H9 (cell line): ENCODE results near the gene TBC1D9. TPM values are rescaled to one million over a fixed set of nuclear protein-coding genes. Genes with fewer than 3 reads are reported as not detected.

Source experiments
- DNase-seq: peaks from one replicate; pipeline ENCODE4 v3.0.0-alpha.2; 2017
- H2AFZ ChIP-seq: one replicate; pipeline ENCODE4 v1.6.1; 2013; ENCODE audit warnings: mild to moderate bottlenecking, low read length, control low read depth, moderate library complexity
- H2AK5ac ChIP-seq: 2 replicates; pipeline ENCODE4 v1.6.1; 2013; ENCODE audit warnings: low read length, control low read depth, mixed read lengths; ENCODE audit not compliant: insufficient read length
- H2BK120ac ChIP-seq: one replicate; pipeline ENCODE4 v1.6.1; 2013; ENCODE audit warnings: low read depth, mild to moderate bottlenecking, low read length, control low read depth, inconsistent platforms; ENCODE audit not compliant: poor library complexity, severe bottlenecking
- H2BK12ac ChIP-seq: 2 replicates; pipeline ENCODE4 v1.6.1; 2013; ENCODE audit warnings: low read length, control low read depth, mixed read lengths, low read depth; ENCODE audit not compliant: insufficient read length
- H2BK15ac ChIP-seq: 2 replicates; pipeline ENCODE4 v1.6.1; 2013; ENCODE audit warnings: low read depth, low read length, control low read depth
- H2BK20ac ChIP-seq: one replicate; pipeline ENCODE4 v1.6.1; 2013; ENCODE audit warnings: low read depth, mild to moderate bottlenecking, low read length, control low read depth, inconsistent platforms; ENCODE audit not compliant: poor library complexity, severe bottlenecking
- H2BK5ac ChIP-seq: 2 replicates; pipeline ENCODE4 v1.6.1; 2013; ENCODE audit warnings: low read length, control low read depth, mixed read lengths; ENCODE audit not compliant: insufficient read length
- H3K14ac ChIP-seq: 2 replicates; pipeline ENCODE4 v1.6.1; 2013; ENCODE audit warnings: low read length, control low read depth; ENCODE audit not compliant: insufficient read depth
- H3K18ac ChIP-seq: 2 replicates; pipeline ENCODE4 v1.6.1; 2013; ENCODE audit warnings: low read depth, mild to moderate bottlenecking, mixed read lengths, low read length, control low read depth; ENCODE audit not compliant: insufficient read length
- H3K23ac ChIP-seq: 2 replicates; pipeline ENCODE4 v1.6.1; 2013; ENCODE audit warnings: low read length, control low read depth, mixed read lengths, low read depth; ENCODE audit not compliant: insufficient read length
- H3K23me2 ChIP-seq: 2 replicates; pipeline ENCODE4 v1.6.1; 2013; ENCODE audit warnings: low read depth, mild to moderate bottlenecking, mixed read lengths, low read length, control low read depth; ENCODE audit not compliant: insufficient read length, poor library complexity, severe bottlenecking
- H3K27ac ChIP-seq: 2 replicates; pipeline ENCODE4 v1.5.1; 2013; ENCODE audit warnings: low read length, control low read depth, mixed read lengths, low read depth; ENCODE audit not compliant: insufficient read length
- H3K27me3 ChIP-seq: 2 replicates; pipeline ENCODE4 v1.6.1; 2013; ENCODE audit warnings: low read length, control low read depth, inconsistent platforms; ENCODE audit not compliant: insufficient read depth
- H3K4ac ChIP-seq: 2 replicates; pipeline ENCODE4 v1.6.1; 2013; ENCODE audit warnings: low read depth, mild to moderate bottlenecking, control low read depth, inconsistent platforms, low read length, moderate library complexity
- H3K4me1 ChIP-seq: 2 replicates; pipeline ENCODE4 v1.6.1; 2013; ENCODE audit warnings: low read length, control low read depth, inconsistent platforms; ENCODE audit not compliant: insufficient read depth
- H3K4me2 ChIP-seq: 2 replicates; pipeline ENCODE4 v1.6.1; 2013; ENCODE audit warnings: low read length, control low read depth, mixed read lengths; ENCODE audit not compliant: insufficient read length, insufficient read depth
- H3K56ac ChIP-seq: 2 replicates; pipeline ENCODE4 v1.6.1; 2013; ENCODE audit warnings: low read depth, mild to moderate bottlenecking, mixed read lengths, low read length, control low read depth; ENCODE audit not compliant: insufficient read length
- H3K79me1 ChIP-seq: 2 replicates; pipeline ENCODE4 v1.6.1; 2013; ENCODE audit warnings: low read depth, mild to moderate bottlenecking, moderate library complexity, low read length, control low read depth, inconsistent platforms; ENCODE audit not compliant: insufficient read depth, poor library complexity, severe bottlenecking
- H3K79me2 ChIP-seq: 2 replicates; pipeline ENCODE4 v1.6.1; 2013; ENCODE audit warnings: low read length, control low read depth, inconsistent platforms; ENCODE audit not compliant: insufficient read depth
- H3K9ac ChIP-seq: 2 replicates; pipeline ENCODE4 v1.6.1; 2013; ENCODE audit warnings: low read length, control low read depth, mixed read lengths; ENCODE audit not compliant: insufficient read length; ENCODE audit errors: extremely low read depth
- H3K9me3 ChIP-seq: one replicate; pipeline ENCODE4 v1.6.1; 2013; ENCODE audit warnings: low read depth, low read length, inconsistent platforms; ENCODE audit not compliant: control insufficient read depth
- H3T11ph ChIP-seq: one replicate; pipeline ENCODE4 v1.6.1; 2013; ENCODE audit warnings: mild to moderate bottlenecking, low read length, control low read depth, inconsistent platforms
- H4K20me1 ChIP-seq: one replicate; pipeline ENCODE4 v1.6.1; 2013; ENCODE audit not compliant: control insufficient read depth, insufficient read length, insufficient read depth
- H4K5ac ChIP-seq: 2 replicates; pipeline ENCODE4 v1.6.1; 2013; ENCODE audit warnings: low read depth, mild to moderate bottlenecking, mixed read lengths, low read length, control low read depth; ENCODE audit not compliant: insufficient read length
- H4K8ac ChIP-seq: replicated peaks from 2 replicates; pipeline ENCODE4 v1.6.1; 2013; ENCODE audit warnings: low read length, control low read depth, mixed read lengths, low read depth; ENCODE audit not compliant: insufficient read length
- H4K91ac ChIP-seq: 2 replicates; pipeline ENCODE4 v1.6.1; 2013; ENCODE audit warnings: low read depth, mild to moderate bottlenecking, moderate library complexity, mixed read lengths, low read length, control low read depth; ENCODE audit not compliant: insufficient read length
- H3K27ac Mint-ChIP-seq, 3 experiments: 2 replicates in 2 of 3; 3 replicates in 1 of 3; pipeline ENCODE4 v1.8.0; 2020 to 2021; ENCODE audit warnings: mixed read lengths in 3 of 3, mild to moderate bottlenecking in 1 of 3, moderate library complexity in 1 of 3
- H3K27me3 Mint-ChIP-seq: 2 replicates; pipeline ENCODE4 v1.8.0; 2021; ENCODE audit warnings: low read depth, mild to moderate bottlenecking, moderate library complexity, mixed read lengths
- H3K36me3 Mint-ChIP-seq, 3 experiments: 2 replicates in 2 of 3; 3 replicates in 1 of 3; pipeline ENCODE4 v1.8.0; 2020 to 2021; ENCODE audit warnings: low read depth in 3 of 3, mixed read lengths in 3 of 3; ENCODE audit not compliant: insufficient read depth in 1 of 3
- H3K4me1 Mint-ChIP-seq, 2 experiments: 2 replicates each; pipeline ENCODE4 v1.8.0; 2020; ENCODE audit warnings: mixed read lengths in 2 of 2
- H3K4me3 Mint-ChIP-seq, 2 experiments: 2 replicates in 1 of 2; 3 replicates in 1 of 2; pipeline ENCODE4 v1.8.0; 2020 to 2021; ENCODE audit warnings: mild to moderate bottlenecking in 2 of 2, mixed read lengths in 2 of 2, moderate library complexity in 1 of 2
- H3K9me3 Mint-ChIP-seq, 2 experiments: 2 replicates in 1 of 2; 3 replicates in 1 of 2; pipeline ENCODE4 v1.8.0; 2020; ENCODE audit warnings: mild to moderate bottlenecking in 2 of 2, mixed read lengths in 2 of 2, moderate library complexity in 1 of 2
- WGBS: extraction: QIAGEN DNeasy Blood & Tissue Kit; methylation state at CpG from one replicate; pipeline ENCODE4 v1.1.7; 2013; ENCODE audit warnings: missing lambda C conversion rate, low lambda C conversion rate, mixed read lengths; ENCODE audit not compliant: insufficient read length; ENCODE audit errors: extremely low coverage; 5-methylcytosine and 5-hydroxymethylcytosine counted together
- total RNA-seq: library from RNA; stranded (reverse); gene quantifications from 2 replicates; pipeline ENCODE4 v1.2.1, GENCODE V29; 2021
- TF ChIP-seq, protein P1 (sequence below): fragments of 200-600 bp; sonication (generic); conservative IDR thresholded peaks from 3 replicates; pipeline ENCODE4 v1.8.0; 2021; ENCODE audit warnings: antibody characterized with exemption, mild to moderate bottlenecking

The TBC1D9 gene
- total RNA-seq, 1 experiment from 2014 or later: 0.63 TPM

DNA sequence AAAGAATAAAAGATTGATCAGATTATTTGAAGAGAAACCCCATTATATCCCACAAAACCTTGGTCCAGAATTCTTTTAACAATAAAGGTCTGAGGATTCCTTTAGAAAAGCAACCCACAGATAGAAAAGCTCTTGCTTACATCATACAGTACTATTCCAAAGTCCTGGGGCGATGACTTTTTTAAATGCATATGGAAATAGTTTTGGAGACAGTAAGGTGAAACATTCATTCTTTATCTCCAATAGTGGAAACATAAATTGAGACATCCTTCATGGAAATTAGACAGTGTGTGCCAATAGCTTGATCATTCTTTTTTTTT lies 101.7 kb downstream of the TBC1D9 start:
- no peak overlapping the region for H2BK15ac ChIP-seq
- no peak overlapping the region for H3K27ac ChIP-seq
- H3K4me1 ChIP-seq: peaks cover 5% of the 10 kb centered on the region; the same call in 1 of the 2 replicates
- no peak overlapping the region for H4K91ac ChIP-seq
- no peak overlapping the region for H4K5ac ChIP-seq
- H3K79me2 ChIP-seq: no peaks in the 10 kb centered on the region
- H2AK5ac ChIP-seq: no peak overlapping the region
- H3K27me3 Mint-ChIP-seq: no peaks in the 10 kb centered on the region
- H3K23ac ChIP-seq: no peak overlapping the region
- TF ChIP-seq, protein P1, sequence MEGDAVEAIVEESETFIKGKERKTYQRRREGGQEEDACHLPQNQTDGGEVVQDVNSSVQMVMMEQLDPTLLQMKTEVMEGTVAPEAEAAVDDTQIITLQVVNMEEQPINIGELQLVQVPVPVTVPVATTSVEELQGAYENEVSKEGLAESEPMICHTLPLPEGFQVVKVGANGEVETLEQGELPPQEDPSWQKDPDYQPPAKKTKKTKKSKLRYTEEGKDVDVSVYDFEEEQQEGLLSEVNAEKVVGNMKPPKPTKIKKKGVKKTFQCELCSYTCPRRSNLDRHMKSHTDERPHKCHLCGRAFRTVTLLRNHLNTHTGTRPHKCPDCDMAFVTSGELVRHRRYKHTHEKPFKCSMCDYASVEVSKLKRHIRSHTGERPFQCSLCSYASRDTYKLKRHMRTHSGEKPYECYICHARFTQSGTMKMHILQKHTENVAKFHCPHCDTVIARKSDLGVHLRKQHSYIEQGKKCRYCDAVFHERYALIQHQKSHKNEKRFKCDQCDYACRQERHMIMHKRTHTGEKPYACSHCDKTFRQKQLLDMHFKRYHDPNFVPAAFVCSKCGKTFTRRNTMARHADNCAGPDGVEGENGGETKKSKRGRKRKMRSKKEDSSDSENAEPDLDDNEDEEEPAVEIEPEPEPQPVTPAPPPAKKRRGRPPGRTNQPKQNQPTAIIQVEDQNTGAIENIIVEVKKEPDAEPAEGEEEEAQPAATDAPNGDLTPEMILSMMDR: no peak
- H3K4me1 Mint-ChIP-seq: peaks cover 15 to 21% of the 10 kb centered on the region in 2 experiments
- H2AFZ ChIP-seq: no peak overlapping the region
- no peak overlapping the region for H2BK20ac ChIP-seq
- no peak overlapping the region for H2BK12ac ChIP-seq
- H2BK5ac ChIP-seq: no peak overlapping the region
- H4K8ac ChIP-seq: no peak overlapping the region
- H2BK120ac ChIP-seq: peak overlapping the region; percentile 67
- H3K14ac ChIP-seq: no peak overlapping the region
- H3K18ac ChIP-seq: no peak overlapping the region
- no peaks in the 10 kb centered on the region for H3K36me3 Mint-ChIP-seq
- no peaks in the 10 kb centered on the region for H3K27me3 ChIP-seq
- no peak overlapping the region for H3K4me2 ChIP-seq
- H3K27ac Mint-ChIP-seq: peak overlapping the region in 2 of 3 experiments; percentile 91 to 97; a peak in 4 of 7 replicates
- peak overlapping the region; percentile 47 for H3T11ph ChIP-seq
- H3K4me3 Mint-ChIP-seq: no peak overlapping the region
- no peaks in the 10 kb centered on the region for H4K20me1 ChIP-seq
- H3K4ac ChIP-seq: no peak overlapping the region
- H3K9me3 ChIP-seq: no peaks in the 10 kb centered on the region
- no peaks in the 10 kb centered on the region for H3K23me2 ChIP-seq
- H3K79me1 ChIP-seq: no peaks in the 10 kb centered on the region
- no peak overlapping the region for H3K56ac ChIP-seq
- no peaks in the 10 kb centered on the region for H3K9me3 Mint-ChIP-seq
- H3K9ac ChIP-seq: no peak overlapping the region
- no CpG with 5 or more reads among the region's 1 CpG for WGBS
- no peak for DNase-seq
